Suprapubic skin (tissue), 4 donors: Measurements from ENCODE around the gene COX7A2. TPM values are rescaled to one million over a fixed set of nuclear protein-coding genes. Genes with fewer than 3 reads are reported as not detected.

Source experiments
- DNase-seq, 2 donors: peaks; one replicate each; pipeline ENCODE4 v3.0.0-alpha.2; 2019; ENCODE audit warnings: low spot score in 2 of 2
- H3K27ac ChIP-seq: fragments of 200-600 bp; sonication (generic); one replicate; pipeline ENCODE4 v1.5.1; 2019
- H3K27me3 ChIP-seq: fragments of 200-600 bp; sonication (generic); one replicate; pipeline ENCODE4 v1.5.1; 2019
- H3K36me3 ChIP-seq: fragments of 200-600 bp; sonication (generic); one replicate; pipeline ENCODE4 v1.5.1; 2019
- H3K4me1 ChIP-seq: fragments of 200-600 bp; sonication (generic); one replicate; pipeline ENCODE4 v1.5.1; 2019
- H3K4me3 ChIP-seq: fragments of 200-600 bp; sonication (generic); one replicate; pipeline ENCODE4 v1.5.1; 2019; ENCODE audit warnings: mild to moderate bottlenecking
- H3K9me3 ChIP-seq: fragments of 200-600 bp; sonication (generic); one replicate; pipeline ENCODE4 v1.5.1; 2019
- CTCF ChIP-seq, 2 donors: fragments of 200-600 bp in 1 of 2; fragments of 450-650 bp in 1 of 2; sonication (generic) in 1 of 2; IDR thresholded peaks; one replicate each; pipeline ENCODE4 v1.5.1; 2016 to 2019; ENCODE audit warnings: antibody characterized with exemption in 2 of 2, mild to moderate bottlenecking in 1 of 2, moderate library complexity in 1 of 2
- EP300 ChIP-seq: sonication (generic); formaldehyde crosslinking; IDR thresholded peaks from one replicate; pipeline ENCODE4 v1.6.1; 2017; ENCODE audit warnings: antibody characterized with exemption
- POLR2A ChIP-seq, 2 donors: fragments of 450-650 bp; IDR thresholded peaks; one replicate each; pipeline ENCODE4 v1.6.1; 2017; ENCODE audit warnings: antibody characterized with exemption in 2 of 2, mild to moderate bottlenecking in 2 of 2, moderate library complexity in 2 of 2
- POLR2AphosphoS5 ChIP-seq, 3 donors: sonication (generic); formaldehyde crosslinking; IDR thresholded peaks; one replicate each; pipeline ENCODE4 v1.6.1; 2017; ENCODE audit warnings: antibody characterized with exemption in 3 of 3
- WGBS: methylation state at CpG from one replicate; pipeline ENCODE4 v1.1.5; 2018; 5-methylcytosine and 5-hydroxymethylcytosine counted together
- total RNA-seq, 4 donors: library from RNA; depleted of rRNA; stranded (reverse); fragments of >200 nt; gene quantifications; one replicate each; pipeline ENCODE4 v1.1.0, GENCODE V29; 2016

Gene COX7A2, protein sequence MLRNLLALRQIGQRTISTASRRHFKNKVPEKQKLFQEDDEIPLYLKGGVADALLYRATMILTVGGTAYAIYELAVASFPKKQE
- total RNA-seq, result 100 to 1,000 TPM; 110 to 303 (median 209) TPM

- Histone ChIP-seq H3K9me3 (no peaks in the 10 kb centered on the region), H3K27ac (peak within 1 kb of the TSS; percentile 91), H3K36me3 (peaks cover 8% of the 10 kb centered on the region), H3K27me3 (no peaks in the 10 kb centered on the region), H3K4me3 (peak within 1 kb of the TSS; percentile 68), H3K4me1 (peaks cover 27% of the 10 kb centered on the region)
- DNase-seq, result peak; percentile 95
- TF ChIP-seq POLR2AphosphoS5 (IDR thresholded peaks at IDR 0.05) (peak; percentile 81 to 88 (median 81)), CTCF (IDR thresholded peaks at IDR 0.05) (no peak), POLR2A (IDR thresholded peaks at IDR 0.05) (peak; percentile 49 to 85), EP300 (no peak)
- WGBS, result 0% methylated on average over 36 of the region's 36 CpGs
Observed at GRCh38 chr6:75243333-75244062, at the start of gene COX7A2. COX7A2 (minus strand) TSS chr6:75243801; CDS start chr6:75243734, 67 bp downstream.

DNA sequence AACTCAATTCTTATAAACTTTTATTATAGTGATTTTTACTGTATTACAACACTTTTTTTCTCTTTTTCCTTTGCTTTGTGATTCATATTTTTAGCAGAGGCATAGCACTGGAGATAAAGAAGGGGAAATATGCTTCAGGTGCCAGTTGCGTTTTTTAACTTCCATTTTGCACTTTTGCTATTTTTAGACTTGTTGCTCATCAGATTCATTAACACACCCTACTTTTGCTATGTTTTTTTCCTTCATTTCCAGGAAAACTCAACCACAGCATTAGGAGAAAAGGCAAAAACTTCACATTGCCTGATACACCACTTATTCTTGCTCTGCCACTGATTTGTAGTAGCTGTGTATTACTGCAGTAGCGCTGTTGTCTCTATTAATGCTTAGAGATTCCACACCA is 49.0 kb upstream of the COX7A2 start:
- Histone ChIP-seq H3K4me3 (no peak overlapping the region), H3K9me3 (no peaks in the 10 kb centered on the region)
- 92% methylated on average over 2 of the region's 2 CpGs for WGBS

GRCh38 chr6:75291744-75292143 is 48.1 kb upstream of the COX7A2 start:
- no peaks in the 10 kb centered on the region for H3K9me3 ChIP-seq
- no peaks in the 10 kb centered on the region for H3K27me3 ChIP-seq
- H3K4me3 ChIP-seq, result no peak overlapping the region
- TF ChIP-seq POLR2A (IDR thresholded peaks at IDR 0.05) (no peak), EP300 (no peak), CTCF (IDR thresholded peaks at IDR 0.05) (no peak), POLR2AphosphoS5 (IDR thresholded peaks at IDR 0.05) (no peak)
- H3K36me3 ChIP-seq, result no peaks in the 10 kb centered on the region
- 86% methylated on average over 1 of the region's 1 CpG for WGBS
- H3K4me1 ChIP-seq, result peaks cover 5% of the 10 kb centered on the region
- DNase-seq, result no peak
- no peak overlapping the region for H3K27ac ChIP-seq

More for the DNA sequence above, 49.0 kb upstream of the COX7A2 start:
- TF ChIP-seq POLR2AphosphoS5 (IDR thresholded peaks at IDR 0.05) (no peak), POLR2A (IDR thresholded peaks at IDR 0.05) (no peak), EP300 (no peak), CTCF (IDR thresholded peaks at IDR 0.05) (no peak)
- H3K27ac ChIP-seq, result no peak overlapping the region
- no peak for DNase-seq
- no peaks in the 10 kb centered on the region for H3K27me3 ChIP-seq
- H3K36me3 ChIP-seq, result no peaks in the 10 kb centered on the region
- peaks cover 2% of the 10 kb centered on the region for H3K4me1 ChIP-seq

GRCh38 chr6:75291331-75291730 is 47.7 kb upstream of the COX7A2 start:
- TF ChIP-seq EP300 (no peak), POLR2A (IDR thresholded peaks at IDR 0.05) (no peak), POLR2AphosphoS5 (IDR thresholded peaks at IDR 0.05) (no peak), CTCF (IDR thresholded peaks at IDR 0.05) (no peak)
- no peak for DNase-seq
- Histone ChIP-seq H3K4me1 (peaks cover 5% of the 10 kb centered on the region), H3K36me3 (no peaks in the 10 kb centered on the region), H3K27ac (no peak overlapping the region), H3K9me3 (no peaks in the 10 kb centered on the region), H3K27me3 (no peaks in the 10 kb centered on the region), H3K4me3 (no peak overlapping the region)
- WGBS, result 81% methylated on average over 2 of the region's 2 CpGs

DNA sequence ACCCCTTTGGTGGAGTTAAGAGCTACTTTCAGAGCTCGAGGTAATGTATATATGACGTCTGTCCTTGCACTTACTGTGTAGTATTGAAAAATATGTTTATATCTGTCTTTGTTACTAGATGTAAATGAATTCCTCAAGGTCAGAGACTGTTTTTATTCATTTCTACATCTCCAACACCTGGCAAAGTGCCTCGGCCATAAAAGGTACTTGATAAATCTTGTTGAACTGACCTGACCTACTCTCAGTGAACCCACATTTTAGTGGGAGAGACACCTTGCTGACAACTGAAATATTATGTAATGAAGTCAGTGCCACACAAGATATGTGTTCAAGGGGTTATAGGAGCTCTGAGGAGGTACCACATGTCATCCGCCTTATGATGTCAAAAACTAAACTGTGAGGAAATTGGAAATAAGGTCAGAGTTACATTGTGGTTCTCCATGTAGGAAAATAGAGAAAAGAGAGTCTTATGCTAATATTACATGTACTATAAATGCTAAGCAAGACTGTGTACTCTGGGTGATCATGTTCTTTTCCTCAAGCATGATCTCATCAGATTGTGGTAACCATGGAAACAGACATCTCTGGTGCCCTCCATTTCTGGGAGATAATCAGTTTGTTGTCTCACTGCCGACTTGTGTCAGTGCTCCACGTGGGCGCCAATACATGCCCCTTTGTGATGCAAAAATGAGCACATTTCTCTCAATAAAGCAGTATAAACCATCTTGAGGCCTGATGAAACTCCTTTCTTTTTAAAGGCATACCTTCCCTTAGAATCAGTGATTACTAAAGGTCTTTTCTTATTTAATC is 46.7 kb upstream of the COX7A2 start:
- no peak overlapping the region for H3K27ac ChIP-seq

More for the DNA sequence above, 46.7 kb upstream of the COX7A2 start:
- WGBS, result 79% methylated on average over 7 of the region's 7 CpGs
- Histone ChIP-seq H3K4me1 (peaks cover 12% of the 10 kb centered on the region), H3K9me3 (no peaks in the 10 kb centered on the region), H3K36me3 (no peaks in the 10 kb centered on the region), H3K27me3 (no peaks in the 10 kb centered on the region), H3K4me3 (no peak overlapping the region)
- no peak for DNase-seq
- no peak for TF ChIP-seq POLR2AphosphoS5 (IDR thresholded peaks at IDR 0.05)
- no peak for TF ChIP-seq EP300
- TF ChIP-seq POLR2A (IDR thresholded peaks at IDR 0.05), result no peak
